Measurements from ENCODE around the gene COX7A2L.

DNA sequence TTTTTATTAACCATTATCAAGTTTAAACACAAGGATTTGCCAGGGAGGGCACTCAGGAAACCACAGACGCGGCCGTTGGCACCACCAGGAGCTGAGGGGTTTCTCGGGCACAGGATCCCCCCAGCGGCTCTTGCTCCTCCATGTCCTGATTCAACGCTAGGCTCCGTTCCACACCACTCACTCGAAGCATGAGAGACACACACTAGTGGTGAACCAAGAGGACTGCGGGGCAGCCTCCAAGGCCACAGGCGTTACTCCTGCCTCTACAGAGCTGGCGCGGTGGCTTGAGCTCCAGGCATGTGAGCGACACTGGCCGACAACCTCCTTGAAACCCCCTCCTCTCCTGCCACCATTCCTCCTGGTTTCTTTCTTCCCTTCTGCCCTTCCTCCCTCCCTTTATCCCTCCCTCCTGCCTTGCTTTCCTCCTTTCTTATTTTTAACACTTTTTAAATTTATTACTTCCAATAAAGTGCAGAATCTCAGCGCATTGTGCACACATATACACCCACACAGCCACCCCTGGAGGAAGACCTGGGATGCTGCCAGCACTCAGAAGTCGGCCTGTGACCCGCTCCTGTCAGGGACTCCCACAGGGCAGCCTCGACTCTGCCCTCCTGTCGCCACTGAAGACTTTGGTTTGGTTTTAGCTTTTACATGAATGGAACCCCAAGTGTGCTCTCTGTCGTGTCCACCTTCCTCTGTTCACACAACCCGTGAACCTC is 21.7 kb downstream of the COX7A2L start:
- TF ChIP-seq, protein P1, sequence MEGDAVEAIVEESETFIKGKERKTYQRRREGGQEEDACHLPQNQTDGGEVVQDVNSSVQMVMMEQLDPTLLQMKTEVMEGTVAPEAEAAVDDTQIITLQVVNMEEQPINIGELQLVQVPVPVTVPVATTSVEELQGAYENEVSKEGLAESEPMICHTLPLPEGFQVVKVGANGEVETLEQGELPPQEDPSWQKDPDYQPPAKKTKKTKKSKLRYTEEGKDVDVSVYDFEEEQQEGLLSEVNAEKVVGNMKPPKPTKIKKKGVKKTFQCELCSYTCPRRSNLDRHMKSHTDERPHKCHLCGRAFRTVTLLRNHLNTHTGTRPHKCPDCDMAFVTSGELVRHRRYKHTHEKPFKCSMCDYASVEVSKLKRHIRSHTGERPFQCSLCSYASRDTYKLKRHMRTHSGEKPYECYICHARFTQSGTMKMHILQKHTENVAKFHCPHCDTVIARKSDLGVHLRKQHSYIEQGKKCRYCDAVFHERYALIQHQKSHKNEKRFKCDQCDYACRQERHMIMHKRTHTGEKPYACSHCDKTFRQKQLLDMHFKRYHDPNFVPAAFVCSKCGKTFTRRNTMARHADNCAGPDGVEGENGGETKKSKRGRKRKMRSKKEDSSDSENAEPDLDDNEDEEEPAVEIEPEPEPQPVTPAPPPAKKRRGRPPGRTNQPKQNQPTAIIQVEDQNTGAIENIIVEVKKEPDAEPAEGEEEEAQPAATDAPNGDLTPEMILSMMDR (IDR thresholded peaks at IDR 0.05) = no peak
- peak; percentile 13; the same call in 1 of the 2 replicates for TF ChIP-seq POLR2AphosphoS5 (IDR thresholded peaks at IDR 0.05; ENCODE audit: low read depth, low read length)
- TF ChIP-seq, protein P2, sequence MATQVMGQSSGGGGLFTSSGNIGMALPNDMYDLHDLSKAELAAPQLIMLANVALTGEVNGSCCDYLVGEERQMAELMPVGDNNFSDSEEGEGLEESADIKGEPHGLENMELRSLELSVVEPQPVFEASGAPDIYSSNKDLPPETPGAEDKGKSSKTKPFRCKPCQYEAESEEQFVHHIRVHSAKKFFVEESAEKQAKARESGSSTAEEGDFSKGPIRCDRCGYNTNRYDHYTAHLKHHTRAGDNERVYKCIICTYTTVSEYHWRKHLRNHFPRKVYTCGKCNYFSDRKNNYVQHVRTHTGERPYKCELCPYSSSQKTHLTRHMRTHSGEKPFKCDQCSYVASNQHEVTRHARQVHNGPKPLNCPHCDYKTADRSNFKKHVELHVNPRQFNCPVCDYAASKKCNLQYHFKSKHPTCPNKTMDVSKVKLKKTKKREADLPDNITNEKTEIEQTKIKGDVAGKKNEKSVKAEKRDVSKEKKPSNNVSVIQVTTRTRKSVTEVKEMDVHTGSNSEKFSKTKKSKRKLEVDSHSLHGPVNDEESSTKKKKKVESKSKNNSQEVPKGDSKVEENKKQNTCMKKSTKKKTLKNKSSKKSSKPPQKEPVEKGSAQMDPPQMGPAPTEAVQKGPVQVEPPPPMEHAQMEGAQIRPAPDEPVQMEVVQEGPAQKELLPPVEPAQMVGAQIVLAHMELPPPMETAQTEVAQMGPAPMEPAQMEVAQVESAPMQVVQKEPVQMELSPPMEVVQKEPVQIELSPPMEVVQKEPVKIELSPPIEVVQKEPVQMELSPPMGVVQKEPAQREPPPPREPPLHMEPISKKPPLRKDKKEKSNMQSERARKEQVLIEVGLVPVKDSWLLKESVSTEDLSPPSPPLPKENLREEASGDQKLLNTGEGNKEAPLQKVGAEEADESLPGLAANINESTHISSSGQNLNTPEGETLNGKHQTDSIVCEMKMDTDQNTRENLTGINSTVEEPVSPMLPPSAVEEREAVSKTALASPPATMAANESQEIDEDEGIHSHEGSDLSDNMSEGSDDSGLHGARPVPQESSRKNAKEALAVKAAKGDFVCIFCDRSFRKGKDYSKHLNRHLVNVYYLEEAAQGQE (IDR thresholded peaks at IDR 0.05; ENCODE audit: insufficient read depth in 1 of 2, low read depth in 2 of 2, low read length in 1 of 2) = no peak

All from Panc1 (cell line).